ENCODE measurements around the gene HAUS6. TPM values are rescaled to one million over a fixed set of nuclear protein-coding genes. Genes with fewer than 3 reads are reported as not detected.
A peak's percentile ranks its signal among the peaks of the same experiment; 100 is the strongest.

Gene HAUS6
- total RNA-seq, 1 experiment from 2014 or later, result 15.8 TPM

DNA sequence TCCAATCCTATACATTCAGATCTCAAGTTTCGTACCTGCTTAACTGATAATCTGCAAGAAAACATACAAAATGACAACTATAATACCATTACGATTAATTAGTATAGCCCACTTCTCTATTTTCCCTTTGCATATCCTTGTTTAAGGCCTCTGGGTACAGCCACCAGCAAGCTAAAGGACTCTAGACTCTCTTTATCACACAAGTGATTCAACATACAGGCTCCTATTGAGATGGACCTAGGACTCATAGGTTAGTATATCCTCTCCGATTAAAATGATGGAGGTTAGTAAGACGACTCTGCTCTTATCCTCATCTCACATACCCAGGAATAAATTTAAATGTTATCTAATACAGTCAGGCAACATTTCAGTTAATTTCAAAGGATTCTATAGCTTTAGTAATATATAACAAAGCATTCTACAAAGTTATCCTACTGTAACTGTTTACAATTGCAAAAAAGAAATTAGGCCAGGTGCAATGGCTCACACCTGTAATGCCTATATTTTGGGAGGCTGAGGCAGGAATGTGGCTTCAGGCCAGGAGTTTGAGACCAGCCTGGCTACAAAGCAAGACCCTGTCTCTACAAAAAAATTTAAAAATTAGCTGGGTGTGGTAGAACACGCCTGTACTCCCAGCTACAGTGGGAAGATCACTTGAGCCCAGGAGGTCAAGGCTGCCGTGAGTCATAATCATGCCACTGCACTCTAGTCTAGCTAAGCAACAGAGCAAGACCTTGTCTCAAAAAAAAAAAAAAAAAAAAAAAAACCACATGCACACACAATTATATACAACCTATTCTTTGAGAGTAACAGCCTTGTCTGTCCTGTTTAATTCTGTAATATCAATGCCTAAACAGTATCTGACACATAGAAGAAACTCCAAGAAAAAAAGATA lies 15.4 kb downstream of the HAUS6 start:
- peaks cover 79% of the 10 kb centered on the region for H3K36me3 Mint-ChIP-seq (ENCODE audit: insufficient read depth, unreplicated experiment)
- intact Hi-C loops (cut with micrococcal nuclease), result no loop called here
- no TSS peak for BruUV-seq (replicated peaks)
- ChIA-PET CTCF (interaction anchor here (0.5 to 3.7 kb wide), 6 partner anchors 9 to 1389 kb away, joined by 3 to 33 read pairs (median 3); no protein-coding TSS in a partner anchor), POLR2A (interaction anchor here (0.6 to 3.0 kb wide), 7 partner anchors 9 to 280 kb away, joined by 3 to 12 read pairs (median 4); partner anchors contain the start of genes DENND4C and HAUS6)
- H3K9me3 Mint-ChIP-seq (ENCODE audit: unreplicated experiment), result no peaks in the 10 kb centered on the region
- DNase-seq (ENCODE audit: unreplicated experiment), result peak; percentile 47
- H3K27ac Mint-ChIP-seq (ENCODE audit: low read depth, unreplicated experiment), result peak overlapping the region; percentile 61
- H3K4me3 Mint-ChIP-seq (ENCODE audit: unreplicated experiment), result no peak overlapping the region
- TF ChIP-seq CTCF (IDR thresholded peaks at IDR 0.05; ENCODE audit: unreplicated experiment), result no peak
- peaks cover 7% of the 10 kb centered on the region for H3K4me1 Mint-ChIP-seq (ENCODE audit: insufficient read depth, unreplicated experiment)
- no peaks in the 10 kb centered on the region for H3K27me3 Mint-ChIP-seq (ENCODE audit: insufficient read depth, unreplicated experiment)

DNA sequence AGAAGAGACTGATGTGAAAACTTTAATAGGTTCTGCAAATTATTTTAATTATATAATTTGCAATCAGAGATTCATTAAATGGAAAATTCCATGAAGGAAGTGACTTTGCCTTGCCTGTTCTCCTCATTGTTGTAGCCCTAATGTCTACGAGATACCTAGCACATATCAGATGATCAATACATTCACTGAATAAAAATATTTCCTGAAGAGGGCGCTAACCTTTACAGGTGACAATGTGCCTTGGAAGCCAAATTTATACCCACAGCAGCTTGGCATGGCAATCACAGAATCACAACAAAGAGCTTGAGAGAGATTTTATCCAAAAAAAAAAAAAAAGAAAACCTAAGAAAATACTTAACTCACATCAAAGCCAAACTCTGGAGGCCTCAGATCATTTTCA lies 17.4 kb downstream of the HAUS6 start:
- Mint-ChIP-seq H3K36me3 (ENCODE audit: insufficient read depth, unreplicated experiment) (peaks cover 82% of the 10 kb centered on the region), H3K9me3 (ENCODE audit: unreplicated experiment) (no peaks in the 10 kb centered on the region), H3K4me1 (ENCODE audit: insufficient read depth, unreplicated experiment) (peaks cover 7% of the 10 kb centered on the region), H3K27ac (ENCODE audit: low read depth, unreplicated experiment) (peak overlapping the region; percentile 31), H3K4me3 (ENCODE audit: unreplicated experiment) (no peak overlapping the region), H3K27me3 (ENCODE audit: insufficient read depth, unreplicated experiment) (no peaks in the 10 kb centered on the region)
- intact Hi-C loops (cut with micrococcal nuclease), result loop anchor here (1.0 kb wide), 1 partner anchor 89 kb away; no protein-coding TSS in a partner anchor
- peak; percentile 25 for DNase-seq (ENCODE audit: unreplicated experiment)
- TF ChIP-seq CTCF (IDR thresholded peaks at IDR 0.05; ENCODE audit: unreplicated experiment), result peak; percentile 32
- ChIA-PET POLR2A (interaction anchor here (0.6 to 3.0 kb wide), 3 partner anchors 17 to 98 kb away, joined by 3 to 12 read pairs (median 3); partner anchors contain the start of gene HAUS6), CTCF (interaction anchor here (0.6 to 3.7 kb wide), 13 partner anchors 11 to 1188 kb away, joined by 3 to 33 read pairs (median 4); no protein-coding TSS in a partner anchor)
- no TSS peak for BruUV-seq (replicated peaks)

- no peak overlapping the region for H3K4me3 Mint-ChIP-seq (ENCODE audit: unreplicated experiment)
- ChIA-PET POLR2A (interaction anchor here (0.6 to 1.1 kb wide), 5 partner anchors 11 to 453 kb away, joined by 3 to 5 read pairs (median 3); no protein-coding TSS in a partner anchor), CTCF (interaction anchor here (0.7 to 2.1 kb wide), 2 partner anchors 26 to 1528 kb away, joined by 4 to 6 read pairs; partner anchors contain the start of gene RRAGA)
- intact Hi-C loops (cut with micrococcal nuclease), result no loop called here
- H3K4me1 Mint-ChIP-seq (ENCODE audit: insufficient read depth, unreplicated experiment), result peaks cover 9% of the 10 kb centered on the region
- peaks cover 72% of the 10 kb centered on the region for H3K36me3 Mint-ChIP-seq (ENCODE audit: insufficient read depth, unreplicated experiment)
- BruUV-seq (replicated peaks), result no TSS peak
- no peak overlapping the region for H3K27ac Mint-ChIP-seq (ENCODE audit: low read depth, unreplicated experiment)
- DNase-seq (ENCODE audit: unreplicated experiment), result peak; percentile 33
- no peaks in the 10 kb centered on the region for H3K9me3 Mint-ChIP-seq (ENCODE audit: unreplicated experiment)
- H3K27me3 Mint-ChIP-seq (ENCODE audit: insufficient read depth, unreplicated experiment), result no peaks in the 10 kb centered on the region
- TF ChIP-seq CTCF (IDR thresholded peaks at IDR 0.05; ENCODE audit: unreplicated experiment), result no peak
These were observed 27.9 kb downstream of the HAUS6 start for GRCh38 chr9:19074836-19075235.

DNA sequence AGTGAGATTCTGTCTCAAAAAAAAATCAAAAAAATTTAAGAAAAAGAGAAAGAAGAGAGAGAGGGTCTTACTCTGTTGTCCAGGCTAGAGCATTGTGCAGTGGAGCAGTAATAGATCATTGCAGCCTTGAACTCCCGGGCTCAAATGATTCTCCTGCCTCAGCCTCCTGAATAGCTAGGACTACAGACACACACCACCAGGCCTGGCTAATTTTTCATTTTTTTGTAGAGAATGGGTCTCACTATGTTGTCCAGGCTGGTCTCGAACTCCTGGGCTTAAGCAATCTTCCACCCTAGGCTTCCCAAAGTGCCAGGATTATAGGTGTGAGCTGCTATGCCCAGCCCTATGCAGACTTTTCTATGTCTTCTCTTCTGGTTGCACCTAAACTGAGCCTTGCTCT lies 28.5 kb downstream of the HAUS6 start:
- Mint-ChIP-seq H3K27ac (ENCODE audit: low read depth, unreplicated experiment) (no peak overlapping the region), H3K36me3 (ENCODE audit: insufficient read depth, unreplicated experiment) (peaks cover 72% of the 10 kb centered on the region), H3K4me1 (ENCODE audit: insufficient read depth, unreplicated experiment) (peaks cover 9% of the 10 kb centered on the region), H3K4me3 (ENCODE audit: unreplicated experiment) (no peak overlapping the region), H3K9me3 (ENCODE audit: unreplicated experiment) (no peaks in the 10 kb centered on the region), H3K27me3 (ENCODE audit: insufficient read depth, unreplicated experiment) (no peaks in the 10 kb centered on the region)
- no peak for DNase-seq (ENCODE audit: unreplicated experiment)
- intact Hi-C loops (cut with micrococcal nuclease), result no loop called here
- ChIA-PET POLR2A (interaction anchor here (0.6 to 1.1 kb wide), 5 partner anchors 22 to 110 kb away, joined by 3 to 5 read pairs (median 3); no protein-coding TSS in a partner anchor), CTCF (interaction anchor here (1.0 to 2.1 kb wide), 2 partner anchors 25 to 100 kb away, joined by 3 to 6 read pairs; partner anchors contain the start of gene RRAGA)
- BruUV-seq (replicated peaks), result no TSS peak
- TF ChIP-seq CTCF (IDR thresholded peaks at IDR 0.05; ENCODE audit: unreplicated experiment), result no peak

All from MCF 10A (cell line).